HG03060 (cell line): ENCODE measurements around the gene RBMS1.
A peak's percentile ranks its signal among the peaks of the same experiment; 100 is the strongest.

Experiments
- ATAC-seq: cut with Tn5 transposase; IDR thresholded peaks from one replicate; pipeline ENCODE4 v1.9.1; 2021; ENCODE audit warnings: low read depth, moderate number of reproducible peaks; ENCODE audit not compliant: unreplicated experiment

Gene RBMS1

GRCh38 chr2:160493227-160494028, at the start of gene RBMS1:
Gene RBMS1, minus strand, starts transcription at chr2:160493807. Its CDS starts 444 bp downstream, at chr2:160493363.
- no peak for ATAC-seq

- no peak for ATAC-seq
Observed at GRCh38 chr2:160541745-160542144, 48.1 kb upstream of the RBMS1 start.

- no peak for ATAC-seq
Observed at GRCh38 chr2:160538559-160539355, 45.1 kb upstream of the RBMS1 start.

- ATAC-seq, result no peak
Observed at GRCh38 chr2:160538115-160538514, 44.5 kb upstream of the RBMS1 start.

- ATAC-seq, result no peak
Observed at GRCh38 chr2:160534996-160535395, 41.4 kb upstream of the RBMS1 start.

GRCh38 chr2:160534249-160534648, 40.6 kb upstream of the RBMS1 start:
- no peak for ATAC-seq

GRCh38 chr2:160533482-160533881, 39.9 kb upstream of the RBMS1 start:
- no peak for ATAC-seq

GRCh38 chr2:160532388-160532787, 38.8 kb upstream of the RBMS1 start:
- ATAC-seq, result no peak

- ATAC-seq, result no peak
Observed at GRCh38 chr2:160522951-160523710, 29.5 kb upstream of the RBMS1 start.

GRCh38 chr2:160517731-160518130, 24.1 kb upstream of the RBMS1 start:
- no peak for ATAC-seq

- ATAC-seq, result peak; percentile 87
Observed at GRCh38 chr2:160516547-160517365, 23.1 kb upstream of the RBMS1 start.

GRCh38 chr2:160515120-160515519, 21.5 kb upstream of the RBMS1 start:
- no peak for ATAC-seq

- ATAC-seq, result no peak
Observed at GRCh38 chr2:160513120-160513519, 19.5 kb upstream of the RBMS1 start.

GRCh38 chr2:160512491-160512890, 18.9 kb upstream of the RBMS1 start:
- no peak for ATAC-seq

- no peak for ATAC-seq
Observed at GRCh38 chr2:160510617-160511016, 17.0 kb upstream of the RBMS1 start.

- ATAC-seq, result no peak
Observed at GRCh38 chr2:160509016-160509415, 15.4 kb upstream of the RBMS1 start.

GRCh38 chr2:160507464-160507863, 13.9 kb upstream of the RBMS1 start:
- no peak for ATAC-seq

GRCh38 chr2:160507046-160507407, 13.4 kb upstream of the RBMS1 start:
- no peak for ATAC-seq

GRCh38 chr2:160506371-160507045, 12.9 kb upstream of the RBMS1 start:
- no peak for ATAC-seq

- no peak for ATAC-seq
Observed at GRCh38 chr2:160505256-160505655, 11.6 kb upstream of the RBMS1 start.
